A549 (cell line): ENCODE results near the gene CETP. TPM values are rescaled to one million over a fixed set of nuclear protein-coding genes. Genes with fewer than 3 reads are reported as not detected.

Experiments
- ATAC-seq, 2 experiments: fragments of 200-7000 bp in 1 of 2; fragments of >200 bp in 1 of 2; cut with Nextera tagmentation in 1 of 2; cut with Tn5 transposase in 1 of 2; 3 replicates each; pipeline versions ENCODE4 v1.8.0 to v1.9.1; 2018 to 2020; ENCODE audit warnings: mild to moderate bottlenecking in 1 of 2, moderate library complexity in 1 of 2
- CTCF ChIA-PET: fragments of 300-600 bp; sonication (Branson Sonifier 250); formaldehyde crosslinking; extraction: SDS; loops from one replicate; lab custom pipeline; 2021; ENCODE audit warnings: antibody characterized with exemption, inconsistent platforms; lab: Yijun Ruan, JAX
- POLR2A ChIA-PET: fragments of 350-600 bp; formaldehyde crosslinking; extraction: SDS; loops from one replicate; lab custom pipeline; 2021; ENCODE audit warnings: antibody characterized with exemption, inconsistent platforms; lab: Yijun Ruan, JAX
- DNase-seq, 2 experiments: peaks; one replicate each; pipeline versions ENCODE4 v3.0.0 to v3.0.0-alpha.2; 2011 to 2016; ENCODE audit warnings: low read depth in 1 of 2, low spot score in 1 of 2
- FAIRE-seq: peaks from 2 replicates; lab custom pipeline; 2011; peaks lifted over from hg19 to GRCh38; lab: Jason Lieb, UNC
- H3K27ac ChIP-seq, 2 experiments: fragments of >200 bp; sonication (Bioruptor Twin); formaldehyde crosslinking; 3 replicates each; pipeline ENCODE4 v1.5.1; 2016 to 2017
- H3K4me1 ChIP-seq: fragments of >200 bp; sonication (Bioruptor Twin); formaldehyde crosslinking; 3 replicates; pipeline ENCODE4 v1.6.1; 2016
- H3K4me2 ChIP-seq: fragments of >200 bp; sonication (Bioruptor Twin); formaldehyde crosslinking; 3 replicates; pipeline ENCODE4 v1.6.1; 2016
- H3K4me3 ChIP-seq: fragments of >200 bp; sonication (Bioruptor Twin); formaldehyde crosslinking; 3 replicates; pipeline ENCODE4 v1.5.1; 2016
- H3K9me3 ChIP-seq: fragments of >200 bp; sonication (Bioruptor Twin); formaldehyde crosslinking; 3 replicates; pipeline ENCODE4 v1.6.1; 2016
- BCL3 ChIP-seq: fragments of >200 bp; sonication (Bioruptor Twin); formaldehyde crosslinking; IDR thresholded peaks from 3 replicates; pipeline ENCODE4 v1.6.1; 2016
- CEBPB ChIP-seq, 2 experiments: fragments of >200 bp in 1 of 2; sonication (Bioruptor Twin) in 1 of 2; formaldehyde crosslinking in 1 of 2; IDR thresholded peaks; 2 replicates each; pipeline ENCODE4 v1.6.1; 2012 to 2016
- CHD2 ChIP-seq: fragments of 150-350 bp; IDR thresholded peaks from 2 replicates; pipeline ENCODE4 v1.6.1; 2014; ENCODE audit warnings: low read length; ENCODE audit not compliant: partially characterized antibody
- CHD4 ChIP-seq: fragments of 200-600 bp; sonication (generic); IDR thresholded peaks from 2 replicates; pipeline ENCODE4 v1.6.1; 2016; ENCODE audit warnings: antibody characterized with exemption, mild to moderate bottlenecking, borderline replicate concordance
- E2F6 ChIP-seq: IDR thresholded peaks from 2 replicates; pipeline ENCODE4 v1.6.1; 2012; ENCODE audit warnings: low read depth, borderline replicate concordance
- EHF ChIP-seq: fragments of 250-450 bp; sonication (Bioruptor Pico); IDR thresholded peaks from 2 replicates; pipeline ENCODE4 v1.5.0; 2020; ENCODE audit warnings: mild to moderate bottlenecking
- ESRRA ChIP-seq: fragments of 150-350 bp; IDR thresholded peaks from 2 replicates; pipeline ENCODE4 v1.6.1; 2014; ENCODE audit warnings: mild to moderate bottlenecking, low read length, borderline replicate concordance
- FOXS1 ChIP-seq: fragments of 250-450 bp; sonication (Bioruptor Pico); IDR thresholded peaks from 2 replicates; pipeline ENCODE4 v1.5.0; 2020; ENCODE audit warnings: mild to moderate bottlenecking, moderate library complexity
- GATA3 ChIP-seq: IDR thresholded peaks from 2 replicates; pipeline ENCODE4 v1.6.1; 2012; ENCODE audit warnings: borderline replicate concordance
- HDAC2 ChIP-seq: fragments of 200-600 bp; sonication (generic); IDR thresholded peaks from 2 replicates; pipeline ENCODE4 v1.6.1; 2016
- HES2 ChIP-seq: fragments of >200 bp; sonication (Bioruptor Twin); formaldehyde crosslinking; IDR thresholded peaks from 2 replicates; pipeline ENCODE4 v1.6.1; 2016
- HMGXB4 ChIP-seq: fragments of 250-450 bp; sonication (Bioruptor Pico); IDR thresholded peaks from 2 replicates; pipeline ENCODE4 v1.5.0; 2021; ENCODE audit warnings: mild to moderate bottlenecking, moderate library complexity, borderline replicate concordance
- HOXA7 ChIP-seq: fragments of 250-450 bp; sonication (Bioruptor Pico); IDR thresholded peaks from 2 replicates; pipeline ENCODE4 v1.5.0; 2020; ENCODE audit warnings: mild to moderate bottlenecking, moderate library complexity
- HOXB5 ChIP-seq: fragments of 250-450 bp; sonication (Bioruptor Pico); IDR thresholded peaks from 2 replicates; pipeline ENCODE4 v1.5.0; 2020; ENCODE audit warnings: mild to moderate bottlenecking, moderate library complexity
- JUN ChIP-seq, 2 experiments: fragments of >200 bp; sonication (Bioruptor Twin); formaldehyde crosslinking; IDR thresholded peaks; 2 replicates in 1 of 2; 3 replicates in 1 of 2; pipeline ENCODE4 v1.6.1; 2016 to 2017
- MAFK ChIP-seq: fragments of 450-650 bp; IDR thresholded peaks from 2 replicates; pipeline ENCODE4 v1.6.1; 2014; ENCODE audit not compliant: partially characterized antibody
- NFE2L2 ChIP-seq: fragments of 150-350 bp; conservative IDR thresholded peaks from 2 replicates; pipeline ENCODE4 v1.6.1; 2014; ENCODE audit warnings: low read length
- NPAS2 ChIP-seq: fragments of 250-450 bp; sonication (Bioruptor Pico); IDR thresholded peaks from 2 replicates; pipeline ENCODE4 v1.8.0; 2022; ENCODE audit warnings: mild to moderate bottlenecking, moderate library complexity, borderline replicate concordance
- PHF8 ChIP-seq: fragments of 200-600 bp; sonication (generic); IDR thresholded peaks from 2 replicates; pipeline ENCODE4 v1.6.1; 2016; ENCODE audit warnings: low read depth, mild to moderate bottlenecking, antibody characterized with exemption, moderate library complexity, borderline replicate concordance
- POLR2A ChIP-seq: IDR thresholded peaks from 2 replicates; pipeline ENCODE4 v1.6.1; 2012; ENCODE audit warnings: mild to moderate bottlenecking, low read length
- POLR2AphosphoS2 ChIP-seq: conservative IDR thresholded peaks from 2 replicates; pipeline ENCODE4 v1.6.1; 2012; ENCODE audit warnings: low read length, improper control_type of control experiment, inconsistent platforms
- RAD21 ChIP-seq, 2 experiments: fragments of >200 bp in 1 of 2; sonication (Bioruptor Twin) in 1 of 2; formaldehyde crosslinking in 1 of 2; IDR thresholded peaks in 1 of 2; conservative IDR thresholded peaks in 1 of 2; 2 replicates in 1 of 2; 3 replicates in 1 of 2; pipeline ENCODE4 v1.6.1; 2012 to 2018; ENCODE audit warnings: inconsistent platforms in 1 of 2
- RFX5 ChIP-seq: fragments of 450-650 bp; IDR thresholded peaks from 2 replicates; pipeline ENCODE4 v1.7.1; 2014; ENCODE audit warnings: antibody characterized with exemption, mild to moderate bottlenecking, moderate library complexity
- SMC3 ChIP-seq: fragments of >200 bp; sonication (Bioruptor Twin); formaldehyde crosslinking; IDR thresholded peaks from 3 replicates; pipeline ENCODE4 v1.6.1; 2018; ENCODE audit warnings: inconsistent platforms
- TP53 ChIP-seq: fragments of 250-450 bp; sonication (Bioruptor Pico); IDR thresholded peaks from 2 replicates; pipeline ENCODE4 v1.5.0; 2021; ENCODE audit warnings: mild to moderate bottlenecking, moderate library complexity
- ZC3H11A ChIP-seq: fragments of 450-650 bp; IDR thresholded peaks from 2 replicates; pipeline ENCODE4 v1.6.1; 2014; ENCODE audit warnings: antibody characterized with exemption, mild to moderate bottlenecking
- ZFP36 ChIP-seq: fragments of 450-650 bp; IDR thresholded peaks from 2 replicates; pipeline ENCODE4 v1.6.1; 2014; ENCODE audit warnings: borderline replicate concordance; ENCODE audit not compliant: partially characterized antibody
- WGBS: methylation state at CpG from one replicate; pipeline ENCODE4 v1.1.6; 2017; ENCODE audit errors: missing lambda C conversion rate; 5-methylcytosine and 5-hydroxymethylcytosine counted together
- polyA plus RNA-seq, 4 experiments: library from polyadenylated mRNA; depleted of rRNA in 3 of 4; stranded (reverse); fragments of >200 nt; fragmentation: RNase III in 1 of 4; extraction: RNeasy Plus Mini Kit Qiagen cat#74134 plus additional on column Dnase treatment in 1 of 4; gene quantifications; 2 replicates in 3 of 4; 3 replicates in 1 of 4; pipeline ENCODE4 v1.2.3, GENCODE V29; 2011 to 2017
- TF ChIP-seq, protein P1 (sequence below): IDR thresholded peaks from 2 replicates; pipeline ENCODE4 v1.6.1; 2012
- TF ChIP-seq, protein P2 (sequence below): fragments of 450-650 bp; IDR thresholded peaks from 2 replicates; pipeline ENCODE4 v1.6.1; 2014; ENCODE audit warnings: antibody characterized with exemption
- TF ChIP-seq, protein P3 (sequence below): fragments of >200 bp; sonication (Bioruptor Twin); formaldehyde crosslinking; IDR thresholded peaks from 3 replicates; pipeline ENCODE4 v1.5.1; 2016

The CETP gene
- polyA plus RNA-seq, 2 of the 4 experiments (the other 2 are of a cell fraction), result not detected

- Histone ChIP-seq H3K4me3 (no peak overlapping the region), H3K27ac (no peak overlapping the region), H3K9me3 (no peaks in the 10 kb centered on the region), H3K4me1 (peaks cover 3% of the 10 kb centered on the region; the same call in 1 of the 3 replicates), H3K4me2 (no peak overlapping the region)
- ATAC-seq (no peak), DNase-seq (no peak), FAIRE-seq (no peak)
- ChIA-PET CTCF (interaction anchor here (0.6 to 5.5 kb wide), 3 partner anchors 16 to 101 kb away, joined by 3 to 38 read pairs (median 15); no protein-coding TSS in a partner anchor), POLR2A (no interaction called here)
- TF ChIP-seq HES2 (no peak), NPAS2 (CRISPR knock-in tag) (no peak), RAD21 (conservative IDR thresholded peaks at IDR 0.05 in 1 of 2, IDR thresholded peaks at IDR 0.05 in 1 of 2) (no peak), JUN (IDR thresholded peaks at IDR 0.05) (no peak), BCL3 (no peak), TP53 (CRISPR knock-in tag) (no peak), RFX5 (no peak), CEBPB (IDR thresholded peaks at IDR 0.05) (no peak), ZC3H11A (no peak), HDAC2 (no peak), NFE2L2 (no peak), FOXS1 (CRISPR knock-in tag) (no peak), ESRRA (no peak), HOXB5 (no peak), POLR2A (no peak), E2F6 (no peak)
- TF ChIP-seq, protein P1, sequence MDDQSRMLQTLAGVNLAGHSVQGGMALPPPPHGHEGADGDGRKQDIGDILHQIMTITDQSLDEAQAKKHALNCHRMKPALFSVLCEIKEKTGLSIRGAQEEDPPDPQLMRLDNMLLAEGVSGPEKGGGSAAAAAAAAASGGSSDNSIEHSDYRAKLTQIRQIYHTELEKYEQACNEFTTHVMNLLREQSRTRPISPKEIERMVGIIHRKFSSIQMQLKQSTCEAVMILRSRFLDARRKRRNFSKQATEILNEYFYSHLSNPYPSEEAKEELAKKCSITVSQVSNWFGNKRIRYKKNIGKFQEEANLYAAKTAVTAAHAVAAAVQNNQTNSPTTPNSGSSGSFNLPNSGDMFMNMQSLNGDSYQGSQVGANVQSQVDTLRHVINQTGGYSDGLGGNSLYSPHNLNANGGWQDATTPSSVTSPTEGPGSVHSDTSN, result no peak
- TF ChIP-seq, protein P2, sequence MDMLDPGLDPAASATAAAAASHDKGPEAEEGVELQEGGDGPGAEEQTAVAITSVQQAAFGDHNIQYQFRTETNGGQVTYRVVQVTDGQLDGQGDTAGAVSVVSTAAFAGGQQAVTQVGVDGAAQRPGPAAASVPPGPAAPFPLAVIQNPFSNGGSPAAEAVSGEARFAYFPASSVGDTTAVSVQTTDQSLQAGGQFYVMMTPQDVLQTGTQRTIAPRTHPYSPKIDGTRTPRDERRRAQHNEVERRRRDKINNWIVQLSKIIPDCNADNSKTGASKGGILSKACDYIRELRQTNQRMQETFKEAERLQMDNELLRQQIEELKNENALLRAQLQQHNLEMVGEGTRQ, result no peak
- 15% methylated on average over 2 of the region's 2 CpGs for WGBS
Observed at GRCh38 chr16:56967733-56968132, 6.0 kb downstream of the CETP start.

DNA sequence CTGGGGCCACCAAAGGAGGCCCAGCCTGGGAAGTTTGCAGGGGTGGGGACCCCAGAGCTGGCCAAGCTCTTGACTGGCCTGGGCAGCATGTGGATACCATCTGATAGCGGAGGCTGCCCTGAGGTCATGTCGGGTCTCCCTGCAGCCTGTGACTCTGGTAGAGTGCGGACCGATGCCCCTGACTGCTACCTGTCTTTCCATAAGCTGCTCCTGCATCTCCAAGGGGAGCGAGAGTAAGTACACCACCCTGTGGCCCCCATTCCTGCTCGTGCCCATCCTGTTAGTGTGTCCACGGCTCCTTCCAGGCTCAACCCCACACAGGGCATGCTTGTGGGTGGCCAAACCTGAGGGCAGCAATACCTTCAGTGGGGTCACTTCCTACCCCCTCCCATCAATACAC, 8.0 kb downstream of the CETP start:
- peaks cover 2% of the 10 kb centered on the region; the same call in 1 of the 3 replicates for H3K4me1 ChIP-seq
- FAIRE-seq (no peak), ATAC-seq (no peak), DNase-seq (no peak)
- ChIA-PET CTCF (interaction anchor here (0.7 to 2.2 kb wide), 5 partner anchors 17 to 123 kb away, joined by 3 to 7 read pairs (median 4); partner anchors contain the start of gene CPNE2), POLR2A (no interaction called here)
- TF ChIP-seq EHF (CRISPR knock-in tag) (no peak), PHF8 (no peak), HOXA7 (CRISPR knock-in tag) (no peak), CEBPB (IDR thresholded peaks at IDR 0.05) (no peak), HMGXB4 (CRISPR knock-in tag) (no peak), CHD2 (no peak), GATA3 (no peak), NFE2L2 (no peak), MAFK (no peak), SMC3 (no peak), POLR2AphosphoS2 (no peak), CHD4 (no peak), ZFP36 (no peak)
- TF ChIP-seq, protein P3, sequence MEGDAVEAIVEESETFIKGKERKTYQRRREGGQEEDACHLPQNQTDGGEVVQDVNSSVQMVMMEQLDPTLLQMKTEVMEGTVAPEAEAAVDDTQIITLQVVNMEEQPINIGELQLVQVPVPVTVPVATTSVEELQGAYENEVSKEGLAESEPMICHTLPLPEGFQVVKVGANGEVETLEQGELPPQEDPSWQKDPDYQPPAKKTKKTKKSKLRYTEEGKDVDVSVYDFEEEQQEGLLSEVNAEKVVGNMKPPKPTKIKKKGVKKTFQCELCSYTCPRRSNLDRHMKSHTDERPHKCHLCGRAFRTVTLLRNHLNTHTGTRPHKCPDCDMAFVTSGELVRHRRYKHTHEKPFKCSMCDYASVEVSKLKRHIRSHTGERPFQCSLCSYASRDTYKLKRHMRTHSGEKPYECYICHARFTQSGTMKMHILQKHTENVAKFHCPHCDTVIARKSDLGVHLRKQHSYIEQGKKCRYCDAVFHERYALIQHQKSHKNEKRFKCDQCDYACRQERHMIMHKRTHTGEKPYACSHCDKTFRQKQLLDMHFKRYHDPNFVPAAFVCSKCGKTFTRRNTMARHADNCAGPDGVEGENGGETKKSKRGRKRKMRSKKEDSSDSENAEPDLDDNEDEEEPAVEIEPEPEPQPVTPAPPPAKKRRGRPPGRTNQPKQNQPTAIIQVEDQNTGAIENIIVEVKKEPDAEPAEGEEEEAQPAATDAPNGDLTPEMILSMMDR, result no peak
- WGBS, result 54% methylated on average over 7 of the region's 7 CpGs
- H3K4me2 ChIP-seq, result no peak overlapping the region
- no peak overlapping the region for H3K4me3 ChIP-seq
- H3K9me3 ChIP-seq, result no peaks in the 10 kb centered on the region
- no peak overlapping the region for H3K27ac ChIP-seq
